HepG2 (cell line): ENCODE results near the gene OPRL1. TPM values are rescaled to one million over a fixed set of nuclear protein-coding genes. Genes with fewer than 3 reads are reported as not detected.
A peak's percentile ranks its signal among the peaks of the same experiment; 100 is the strongest.

Experiments
- AFF4 ChIP-seq: sonication (generic); formaldehyde crosslinking; IDR thresholded peaks from 2 replicates; pipeline ENCODE4 v1.4.0; 2020; ENCODE audit warnings: missing genetic modification reagents
- ASH2L ChIP-seq: fragments of 300-600, 200-600 bp; sonication (generic); IDR thresholded peaks from 2 replicates; pipeline ENCODE4 v1.7.0; 2017; ENCODE audit warnings: low read depth, mild to moderate bottlenecking, moderate library complexity, mixed read lengths, low read length; ENCODE audit not compliant: insufficient read length
- EED ChIP-seq: sonication (generic); formaldehyde crosslinking; IDR thresholded peaks from 2 replicates; pipeline ENCODE4 v1.5.0; 2020; ENCODE audit warnings: mild to moderate bottlenecking, missing genetic modification reagents
- ESRRA ChIP-seq: sonication (generic); formaldehyde crosslinking; IDR thresholded peaks from 2 replicates; pipeline ENCODE4 v1.5.1; 2020; ENCODE audit warnings: mild to moderate bottlenecking, low read depth, missing genetic modification reagents
- FOXC1 ChIP-seq: sonication (generic); formaldehyde crosslinking; IDR thresholded peaks from 2 replicates; pipeline ENCODE4 v1.8.0; 2022; ENCODE audit warnings: mild to moderate bottlenecking, missing genetic modification reagents, borderline replicate concordance
- FOXK2 ChIP-seq: fragments of 450-650 bp; IDR thresholded peaks from 2 replicates; pipeline ENCODE4 v1.6.1; 2016
- HMG20A ChIP-seq: IDR thresholded peaks from 2 replicates; pipeline ENCODE4 v1.6.1; 2016; ENCODE audit warnings: borderline replicate concordance
- KAT7 ChIP-seq: IDR thresholded peaks from 2 replicates; pipeline ENCODE4 v1.6.1; 2018; ENCODE audit warnings: borderline replicate concordance, missing compliant biosample characterization
- KDM1A ChIP-seq: IDR thresholded peaks from 2 replicates; pipeline ENCODE4 v1.6.1; 2016; ENCODE audit warnings: missing compliant biosample characterization
- LCORL ChIP-seq, 2 experiments: fragments of 450-650 bp in 1 of 2; sonication (generic) in 1 of 2; formaldehyde crosslinking in 1 of 2; IDR thresholded peaks; 2 replicates each; pipeline versions ENCODE4 v1.5.0 to v1.6.1; 2017 to 2020; ENCODE audit warnings: antibody characterized with exemption in 1 of 2, missing genetic modification reagents in 1 of 2
- MYC ChIP-seq: sonication (generic); formaldehyde crosslinking; IDR thresholded peaks from 2 replicates; pipeline ENCODE4 v1.9.0; 2021; ENCODE audit warnings: missing genetic modification reagents, borderline replicate concordance
- PAX8 ChIP-seq: sonication (generic); formaldehyde crosslinking; IDR thresholded peaks from 2 replicates; pipeline ENCODE4 v1.8.0; 2022; ENCODE audit warnings: mild to moderate bottlenecking, missing genetic modification reagents, borderline replicate concordance
- PHF20 ChIP-seq: sonication (generic); formaldehyde crosslinking; IDR thresholded peaks from 2 replicates; pipeline ENCODE4 v1.5.0; 2020; ENCODE audit warnings: mild to moderate bottlenecking, missing genetic modification reagents
- RELA ChIP-seq: sonication (generic); formaldehyde crosslinking; IDR thresholded peaks from 2 replicates; pipeline ENCODE4 v1.4.0; 2020; ENCODE audit warnings: missing genetic modification reagents
- RFX1 ChIP-seq: fragments of 450-650 bp; IDR thresholded peaks from 2 replicates; pipeline ENCODE4 v1.6.1; 2017
- SMARCE1 ChIP-seq: fragments of 450-650 bp; IDR thresholded peaks from 2 replicates; pipeline ENCODE4 v1.6.1; 2017; ENCODE audit warnings: borderline replicate concordance
- SOX5 ChIP-seq: IDR thresholded peaks from 2 replicates; pipeline ENCODE4 v1.6.1; 2016; ENCODE audit warnings: borderline replicate concordance
- TBX2 ChIP-seq: sonication (generic); formaldehyde crosslinking; IDR thresholded peaks from 2 replicates; pipeline ENCODE4 v1.5.0; 2020; ENCODE audit warnings: missing genetic modification reagents, mild to moderate bottlenecking, borderline replicate concordance
- ZNF343 ChIP-seq: sonication (generic); formaldehyde crosslinking; IDR thresholded peaks from 2 replicates; pipeline ENCODE4 v1.4.0; 2020; ENCODE audit warnings: mild to moderate bottlenecking, missing genetic modification reagents
- ZNF501 ChIP-seq: sonication (generic); formaldehyde crosslinking; IDR thresholded peaks from 2 replicates; pipeline ENCODE4 v1.5.1; 2020; ENCODE audit warnings: mild to moderate bottlenecking, moderate library complexity, missing genetic modification reagents
- ZNF547 ChIP-seq: sonication (generic); formaldehyde crosslinking; IDR thresholded peaks from 2 replicates; pipeline ENCODE4 v1.5.1; 2020; ENCODE audit warnings: mild to moderate bottlenecking, missing genetic modification reagents
- ZNF557 ChIP-seq: sonication (generic); formaldehyde crosslinking; IDR thresholded peaks from 2 replicates; pipeline ENCODE4 v1.4.0; 2020; ENCODE audit warnings: missing genetic modification reagents
- ZNF562 ChIP-seq: sonication (generic); formaldehyde crosslinking; IDR thresholded peaks from 2 replicates; pipeline ENCODE4 v1.8.0; 2022; ENCODE audit warnings: missing genetic modification reagents, borderline replicate concordance
- ZNF816 ChIP-seq: sonication (generic); formaldehyde crosslinking; IDR thresholded peaks from 2 replicates; pipeline ENCODE4 v1.8.0; 2022; ENCODE audit warnings: missing genetic modification reagents, mild to moderate bottlenecking, borderline replicate concordance
- polyA plus RNA-seq, 8 experiments: library from polyadenylated mRNA; depleted of rRNA in 3 of 8; stranded (reverse) in 7 of 8; unstranded in 1 of 8; fragments of >200 nt; fragmentation: Illumina TruSeq in 4 of 8; extraction: Trizol in 4 of 8; gene quantifications; 2 replicates each; pipeline versions ENCODE4 v1.2.1 to v1.2.3, GENCODE V29; 2011 to 2016; ENCODE audit warnings: low read depth in 4 of 8, missing spikeins in 1 of 8, mixed read lengths in 1 of 8; ENCODE audit not compliant: insufficient read depth in 1 of 8
- total RNA-seq, 5 experiments: library from RNA; depleted of rRNA; stranded (reverse); fragments of >200 nt; fragmentation: Illumina TruSeq; extraction: Trizol; gene quantifications; 2 replicates each; pipeline ENCODE4 v1.2.3, GENCODE V29; 2016; ENCODE audit warnings: low read depth in 1 of 5
- TF ChIP-seq, protein P1 (sequence below): sonication (generic); formaldehyde crosslinking; IDR thresholded peaks from 2 replicates; pipeline ENCODE4 v1.4.0; 2020; ENCODE audit warnings: missing genetic modification reagents
- TF ChIP-seq, protein P2 (sequence below): sonication (generic); formaldehyde crosslinking; IDR thresholded peaks from 2 replicates; pipeline ENCODE4 v1.4.0; 2020; ENCODE audit warnings: missing genetic modification reagents, mild to moderate bottlenecking, borderline replicate concordance

OPRL1 gene
- total and polyA plus RNA-seq, 2 of the 13 experiments (the other 11 are each of a cell fraction or from before 2014, with no cell fraction given), result 0.35 to 0.71 TPM

- TF ChIP-seq EED (CRISPR knock-in tag) (no peak; the same call in 1 of the 2 replicates), PAX8 (CRISPR knock-in tag) (no peak), ESRRA (0 out of 2 replicates have a peak, but pooled peaks have one; percentile 6), ZNF562 (no peak), ZNF501 (CRISPR knock-in tag) (peak; percentile 89), FOXK2 (no peak), PHF20 (CRISPR knock-in tag) (no peak), ZNF547 (CRISPR knock-in tag) (no peak), SMARCE1 (no peak), ZNF343 (CRISPR knock-in tag) (no peak; the same call in none of the 2 replicates), ASH2L (peak; percentile 33), MYC (no peak; the same call in 1 of the 2 replicates), KAT7 (CRISPR knock-in tag) (no peak; the same call in none of the 2 replicates), LCORL (IDR thresholded peaks at IDR 0.05) (no peak), LCORL (CRISPR knock-in tag; IDR thresholded peaks at IDR 0.05) (peak; percentile 61; the same call in 1 of the 2 replicates), RFX1 (peak; percentile 5; the same call in 1 of the 2 replicates), AFF4 (CRISPR knock-in tag) (no peak), ZNF557 (CRISPR knock-in tag) (peak; percentile 82; the same call in 1 of the 2 replicates), RELA (CRISPR knock-in tag) (no peak), TBX2 (CRISPR knock-in tag) (no peak), KDM1A (CRISPR knock-in tag) (no peak), HMG20A (CRISPR knock-in tag) (no peak), ZNF816 (no peak), SOX5 (CRISPR knock-in tag) (no peak), FOXC1 (CRISPR knock-in tag) (peak; percentile 89)
- TF ChIP-seq, protein P1, sequence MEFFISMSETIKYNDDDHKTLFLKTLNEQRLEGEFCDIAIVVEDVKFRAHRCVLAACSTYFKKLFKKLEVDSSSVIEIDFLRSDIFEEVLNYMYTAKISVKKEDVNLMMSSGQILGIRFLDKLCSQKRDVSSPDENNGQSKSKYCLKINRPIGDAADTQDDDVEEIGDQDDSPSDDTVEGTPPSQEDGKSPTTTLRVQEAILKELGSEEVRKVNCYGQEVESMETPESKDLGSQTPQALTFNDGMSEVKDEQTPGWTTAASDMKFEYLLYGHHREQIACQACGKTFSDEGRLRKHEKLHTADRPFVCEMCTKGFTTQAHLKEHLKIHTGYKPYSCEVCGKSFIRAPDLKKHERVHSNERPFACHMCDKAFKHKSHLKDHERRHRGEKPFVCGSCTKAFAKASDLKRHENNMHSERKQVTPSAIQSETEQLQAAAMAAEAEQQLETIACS (CRISPR knock-in tag), result no peak
- TF ChIP-seq, protein P2, sequence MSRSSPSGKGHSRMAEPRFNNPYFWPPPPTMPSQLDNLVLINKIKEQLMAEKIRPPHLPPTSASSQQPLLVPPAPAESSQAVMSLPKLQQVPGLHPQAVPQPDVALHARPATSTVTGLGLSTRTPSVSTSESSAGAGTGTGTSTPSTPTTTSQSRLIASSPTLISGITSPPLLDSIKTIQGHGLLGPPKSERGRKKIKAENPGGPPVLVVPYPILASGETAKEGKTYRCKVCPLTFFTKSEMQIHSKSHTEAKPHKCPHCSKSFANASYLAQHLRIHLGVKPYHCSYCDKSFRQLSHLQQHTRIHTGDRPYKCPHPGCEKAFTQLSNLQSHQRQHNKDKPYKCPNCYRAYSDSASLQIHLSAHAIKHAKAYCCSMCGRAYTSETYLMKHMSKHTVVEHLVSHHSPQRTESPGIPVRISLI (CRISPR knock-in tag), result no peak; the same call in 1 of the 2 replicates
These were observed 16.3 kb upstream of the OPRL1 start (continued) for GRCh38 chr20:64063389-64064144.
